ENCODE measurements around the gene BRSK2.

BRSK2 gene

GRCh38 chr11:1470681-1471611 lies 81.2 kb downstream of the BRSK2 start:
- no peak for DNase-seq

- no peak for DNase-seq
These were observed 82.0 kb downstream of the BRSK2 start for GRCh38 chr11:1471736-1472135.

GRCh38 chr11:1472180-1473005 lies 82.7 kb downstream of the BRSK2 start:
- DNase-seq: no peak

- DNase-seq: no peak
These were observed 83.4 kb downstream of the BRSK2 start for GRCh38 chr11:1473011-1473628.

GRCh38 chr11:1473786-1474185 lies 84.1 kb downstream of the BRSK2 start:
- no peak for DNase-seq

GRCh38 chr11:1475841-1476240 lies 86.1 kb downstream of the BRSK2 start:
- DNase-seq: no peak

GRCh38 chr11:1476940-1477736 lies 87.4 kb downstream of the BRSK2 start:
- DNase-seq: no peak

- no peak for DNase-seq
These were observed 88.3 kb downstream of the BRSK2 start for GRCh38 chr11:1478011-1478410.

- no peak for DNase-seq
These were observed 88.8 kb downstream of the BRSK2 start for GRCh38 chr11:1478544-1478943.

GRCh38 chr11:1479006-1479677 lies 89.4 kb downstream of the BRSK2 start:
- no peak for DNase-seq

- no peak for DNase-seq
These were observed 90.0 kb downstream of the BRSK2 start for GRCh38 chr11:1479678-1480118.

GRCh38 chr11:1480191-1480554 lies 90.4 kb downstream of the BRSK2 start:
- DNase-seq: no peak

GRCh38 chr11:1480555-1481482 lies 91.1 kb downstream of the BRSK2 start:
- no peak for DNase-seq

- DNase-seq: no peak
These were observed 91.7 kb downstream of the BRSK2 start for GRCh38 chr11:1481483-1481825.

- DNase-seq: no peak
These were observed 92.2 kb downstream of the BRSK2 start for GRCh38 chr11:1481861-1482441.

- DNase-seq: no peak
These were observed 93.1 kb downstream of the BRSK2 start for GRCh38 chr11:1482581-1483444.

GRCh38 chr11:1483445-1483961 lies 93.8 kb downstream of the BRSK2 start:
- DNase-seq: no peak

GRCh38 chr11:1484061-1484671 lies 94.4 kb downstream of the BRSK2 start:
- DNase-seq: no peak
